IPS-18c (cell line): Measurements from ENCODE around the gene LYRM9.
A peak's percentile ranks its signal among the peaks of the same experiment; 100 is the strongest.

Experiments
- H3K4me3 ChIP-seq: 2 replicates; pipeline ENCODE4 v1.7.0; 2013; ENCODE audit warnings: low read depth, mild to moderate bottlenecking, low read length, moderate library complexity; ENCODE audit not compliant: insufficient read depth
- H3K9me3 ChIP-seq: one replicate; pipeline ENCODE4 v1.6.1; 2013; ENCODE audit warnings: mild to moderate bottlenecking, low read length, moderate library complexity; ENCODE audit not compliant: control insufficient read depth, insufficient read depth

LYRM9 gene

GRCh38 chr17:27892866-27893769 is at the start of gene LYRM9:
TSS of gene LYRM9 (minus strand) at chr17:27893365. CDS start at chr17:27882694, 10,671 bp downstream.
- no peaks in the 10 kb centered on the region for H3K9me3 ChIP-seq

DNA sequence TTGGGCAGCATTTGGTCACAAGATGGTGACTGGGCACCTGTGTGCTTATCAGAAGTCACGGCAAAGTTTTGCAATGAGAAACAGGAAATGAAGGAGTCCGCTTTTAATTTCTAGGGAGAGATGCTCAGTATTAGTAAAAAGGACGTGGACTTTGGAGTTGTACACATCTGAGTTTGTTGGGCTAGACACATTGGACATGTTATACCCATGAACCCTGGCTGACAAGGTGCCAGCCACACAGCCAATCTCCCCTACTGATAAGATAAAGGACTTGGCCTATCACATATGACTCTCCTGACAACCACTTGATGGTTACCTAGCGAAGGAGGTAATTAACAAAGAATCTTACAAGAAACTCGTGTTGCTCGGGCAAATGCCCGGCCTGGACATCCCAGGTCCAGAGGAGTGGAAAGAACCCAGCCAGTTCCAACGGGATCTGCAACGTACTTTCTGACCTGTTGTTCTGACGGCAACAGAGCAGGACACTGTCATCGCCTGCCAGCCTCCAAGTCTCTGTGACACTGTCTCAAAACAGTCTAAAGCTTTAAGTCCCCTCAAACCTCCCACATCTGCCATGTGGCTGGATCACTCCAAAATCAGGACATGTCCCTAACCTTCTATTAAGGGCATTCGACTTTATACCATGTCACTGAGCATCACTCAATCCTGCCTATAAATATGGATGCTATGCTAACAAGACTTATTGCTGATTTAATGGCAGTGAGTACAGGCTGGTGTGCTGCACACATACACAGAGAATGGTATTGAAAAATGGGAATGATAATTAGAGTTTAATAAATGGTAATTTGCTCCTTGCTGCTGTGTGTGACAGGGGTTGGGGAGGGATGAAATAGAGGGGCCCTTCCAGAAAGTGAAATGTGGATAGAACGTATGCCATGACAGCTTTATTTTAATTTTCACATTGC is 47.6 kb upstream of the LYRM9 start:
- no peak overlapping the region for H3K4me3 ChIP-seq
- no peaks in the 10 kb centered on the region for H3K9me3 ChIP-seq

More at GRCh38 chr17:27892866-27893769, at the start of gene LYRM9:
- H3K4me3 ChIP-seq, result peak within 1 kb of the TSS; percentile 55

- no peaks in the 10 kb centered on the region for H3K9me3 ChIP-seq
- no peak overlapping the region for H3K4me3 ChIP-seq
Observed at GRCh38 chr17:27939474-27940465, 46.6 kb upstream of the LYRM9 start.

DNA sequence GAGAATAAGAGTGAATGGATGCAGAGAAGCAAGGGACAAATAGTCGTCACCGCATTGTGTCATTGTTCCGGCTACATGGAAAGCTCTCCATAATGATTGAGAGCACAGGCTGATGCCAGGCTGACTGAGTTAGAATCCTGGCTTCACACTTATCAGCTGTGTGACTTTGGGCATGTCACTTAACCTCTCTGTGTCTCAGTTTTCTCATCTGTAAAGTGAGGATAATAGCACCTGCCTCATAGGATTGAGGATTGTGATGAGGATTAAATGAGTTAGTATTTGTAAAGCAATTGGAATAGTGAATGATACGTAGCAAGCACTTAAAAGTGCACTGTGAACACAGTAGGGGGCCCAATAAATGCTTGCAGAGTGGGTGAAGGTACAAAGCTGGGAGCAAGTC is 45.7 kb upstream of the LYRM9 start:
- H3K9me3 ChIP-seq, result no peaks in the 10 kb centered on the region
- no peak overlapping the region for H3K4me3 ChIP-seq

DNA sequence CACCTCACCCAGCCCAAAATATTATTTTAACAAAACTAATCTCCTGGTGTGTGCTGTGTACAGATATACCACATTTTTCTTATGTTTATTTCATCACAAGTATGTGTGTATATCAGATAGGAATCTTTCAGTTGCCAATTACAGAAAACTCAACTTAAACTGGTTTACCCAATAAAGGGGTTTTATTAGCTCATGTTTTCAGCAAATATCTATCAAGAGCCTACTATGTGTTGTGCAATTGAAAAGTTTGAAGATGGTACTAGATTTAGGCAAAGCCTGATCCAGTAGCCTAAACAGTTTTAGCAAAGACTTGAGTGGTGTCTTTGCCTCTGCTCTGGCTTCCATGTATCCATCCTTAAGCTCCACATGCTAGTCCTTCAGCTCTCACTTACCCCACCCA is 45.1 kb upstream of the LYRM9 start:
- H3K9me3 ChIP-seq, result no peaks in the 10 kb centered on the region
- H3K4me3 ChIP-seq, result no peak overlapping the region

GRCh38 chr17:27937025-27937546 is 43.9 kb upstream of the LYRM9 start:
- no peak overlapping the region; the same call in 1 of the 2 replicates for H3K4me3 ChIP-seq
- H3K9me3 ChIP-seq, result no peaks in the 10 kb centered on the region

GRCh38 chr17:27930000-27930399 is 36.8 kb upstream of the LYRM9 start:
- no peaks in the 10 kb centered on the region for H3K9me3 ChIP-seq
- no peak overlapping the region for H3K4me3 ChIP-seq

DNA sequence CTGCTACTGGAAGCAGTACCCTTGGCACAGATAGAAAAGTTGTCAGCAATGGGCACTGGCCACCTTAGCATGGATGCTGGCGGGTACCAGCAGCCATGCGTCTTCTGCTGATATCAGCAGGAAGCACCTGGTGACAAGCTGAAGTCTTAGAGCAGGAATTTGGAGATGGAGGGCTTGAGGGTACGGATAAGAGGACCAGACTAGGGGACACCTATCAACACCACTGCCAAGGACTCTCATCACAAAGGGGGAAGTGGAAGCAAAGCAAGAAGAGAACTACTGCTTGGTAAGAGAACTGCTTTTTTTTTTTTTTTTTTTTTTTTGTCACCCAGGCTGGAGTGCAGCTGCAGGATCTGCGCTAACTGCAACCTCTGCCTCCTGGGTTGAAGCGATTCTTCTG is 35.4 kb upstream of the LYRM9 start:
- Histone ChIP-seq H3K4me3 (no peak overlapping the region), H3K9me3 (no peaks in the 10 kb centered on the region)

DNA sequence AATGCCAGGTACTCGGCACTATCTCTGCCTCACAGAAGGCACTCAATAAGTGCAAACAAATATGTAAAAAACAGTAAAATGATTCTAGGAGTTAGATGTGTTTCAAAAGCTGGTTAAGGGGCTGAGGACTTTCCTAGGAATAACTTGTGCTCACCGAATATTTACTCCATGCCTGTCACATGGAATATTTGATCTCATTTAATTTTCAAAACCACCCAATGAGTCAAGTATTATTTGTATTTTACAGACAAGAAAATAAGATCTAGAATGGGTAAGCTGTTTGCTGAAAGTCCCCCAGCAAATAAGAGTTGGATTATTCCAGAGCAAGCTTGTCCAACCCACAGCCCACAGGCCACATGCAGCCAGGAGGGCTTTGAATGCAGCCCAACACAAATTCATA is 34.6 kb upstream of the LYRM9 start:
- Histone ChIP-seq H3K4me3 (no peak overlapping the region), H3K9me3 (no peaks in the 10 kb centered on the region)

DNA sequence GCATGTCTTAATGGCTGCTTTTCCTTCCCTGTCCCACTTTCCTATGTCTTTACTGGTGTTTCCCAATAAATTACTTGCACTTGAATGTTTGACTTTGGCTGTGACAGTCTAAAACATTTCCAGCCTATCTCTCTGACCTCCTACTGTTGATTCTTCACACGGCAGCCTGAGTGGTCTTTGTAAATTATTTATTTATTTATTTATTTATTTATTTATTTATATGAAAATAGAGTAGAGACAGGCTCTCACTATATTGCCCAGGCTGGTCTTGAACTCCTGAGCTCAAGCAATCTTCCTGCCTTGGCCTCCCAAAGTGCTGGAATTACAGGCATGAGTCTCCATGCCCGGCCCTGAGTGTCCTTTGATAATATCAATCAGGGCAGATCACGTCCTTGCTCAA is 28.4 kb upstream of the LYRM9 start:
- Histone ChIP-seq H3K9me3 (no peaks in the 10 kb centered on the region), H3K4me3 (no peak overlapping the region)

DNA sequence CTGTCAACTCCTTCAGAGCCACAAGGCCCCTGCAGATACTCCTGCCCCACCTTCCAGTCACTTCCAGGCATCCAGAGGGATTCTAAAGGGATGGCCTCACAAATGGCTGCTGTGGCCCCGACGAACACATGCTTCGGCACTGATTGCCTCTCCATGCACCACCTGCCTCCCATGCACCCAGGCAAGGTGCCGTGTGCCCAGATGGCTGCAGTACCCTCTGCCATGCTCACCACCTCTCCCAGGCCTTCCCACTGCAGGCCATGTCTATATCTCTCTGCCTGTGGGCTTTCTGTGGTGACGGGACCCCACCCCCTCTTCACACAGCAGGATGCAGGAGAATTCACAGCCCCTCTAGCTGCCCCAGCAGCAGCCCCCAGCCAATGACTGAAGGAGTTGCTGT is 27.9 kb upstream of the LYRM9 start:
- Histone ChIP-seq H3K9me3 (no peaks in the 10 kb centered on the region), H3K4me3 (no peak overlapping the region)

GRCh38 chr17:27920569-27920968 is 27.4 kb upstream of the LYRM9 start:
- H3K9me3 ChIP-seq, result no peaks in the 10 kb centered on the region
- H3K4me3 ChIP-seq, result no peak overlapping the region

DNA sequence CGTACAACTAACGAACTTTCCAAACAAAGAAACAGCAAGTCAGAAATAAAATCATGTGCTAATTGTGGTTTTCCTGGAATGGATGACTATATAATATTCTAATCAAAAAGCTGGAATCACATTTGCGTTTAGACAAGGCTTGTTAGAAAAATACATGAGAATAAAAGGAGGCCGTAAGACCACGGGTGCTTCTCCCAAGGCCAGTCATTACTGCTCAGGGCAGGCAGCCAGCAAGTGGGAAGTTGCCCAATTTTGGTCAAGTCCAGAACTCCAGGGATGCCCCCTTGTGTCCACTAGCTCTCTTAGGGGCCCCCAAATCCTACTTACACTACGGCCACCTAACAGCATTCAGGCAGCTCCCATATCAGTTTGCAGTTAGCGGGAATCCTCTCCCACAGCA is 25.9 kb upstream of the LYRM9 start:
- H3K4me3 ChIP-seq, result no peak overlapping the region
- no peaks in the 10 kb centered on the region for H3K9me3 ChIP-seq

DNA sequence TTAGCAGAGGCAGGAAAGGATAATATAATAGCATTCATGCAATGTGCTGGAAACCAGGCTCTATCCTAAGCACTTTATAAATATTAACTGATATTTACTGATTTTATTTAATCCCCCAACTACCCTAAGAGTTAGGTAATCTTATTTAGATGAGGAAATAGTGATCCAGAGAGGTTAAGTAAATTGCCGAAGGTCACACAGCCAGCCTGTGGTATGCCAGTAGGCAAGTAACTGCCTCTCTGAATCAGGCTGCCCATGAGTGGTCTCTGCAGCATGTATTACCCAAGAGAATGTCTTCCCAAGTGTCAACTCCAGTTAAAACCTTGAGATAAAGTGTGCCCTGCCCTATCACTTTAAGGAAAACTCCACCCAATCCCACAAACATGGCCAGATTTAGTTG is 25.3 kb upstream of the LYRM9 start:
- H3K4me3 ChIP-seq, result no peak overlapping the region
- H3K9me3 ChIP-seq, result no peaks in the 10 kb centered on the region

DNA sequence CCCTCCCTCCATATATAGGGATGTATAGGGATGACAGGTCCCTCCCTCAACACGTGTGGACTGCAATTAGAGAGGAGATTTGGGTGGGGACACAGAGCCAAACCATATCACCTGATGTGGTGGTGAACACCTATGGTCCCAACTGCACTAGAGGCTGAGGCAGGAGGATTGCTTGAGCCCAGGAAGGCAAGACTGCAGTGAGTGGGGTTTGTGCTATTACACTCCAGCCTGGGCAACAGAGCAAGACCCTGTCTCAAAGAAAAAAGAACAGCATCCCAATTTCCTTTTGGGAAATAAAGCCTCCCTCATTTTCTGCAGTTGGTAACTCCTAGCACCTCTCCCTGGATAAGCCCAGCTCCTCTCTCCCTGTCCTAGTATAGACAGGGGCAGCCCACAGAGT is 23.8 kb upstream of the LYRM9 start:
- no peak overlapping the region for H3K4me3 ChIP-seq
- no peaks in the 10 kb centered on the region for H3K9me3 ChIP-seq

DNA sequence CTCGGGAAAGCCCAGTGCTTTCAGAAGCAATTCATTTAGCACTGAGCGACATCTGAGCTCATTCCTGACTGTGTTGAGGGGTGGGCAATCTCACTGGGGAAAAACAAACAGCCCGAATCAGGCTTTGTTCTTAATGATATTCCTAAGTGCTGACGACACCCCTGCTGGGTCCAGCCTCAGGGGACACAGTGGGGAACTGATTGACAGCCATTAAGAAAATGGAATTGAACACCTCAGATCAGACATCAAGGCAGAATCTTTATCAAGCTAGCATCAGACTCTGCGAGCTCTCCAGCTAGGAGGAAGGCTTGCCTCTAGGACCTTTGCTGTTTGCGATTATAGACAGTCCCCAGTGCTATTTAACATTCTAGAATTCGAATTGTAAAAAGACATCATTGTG is 22.5 kb upstream of the LYRM9 start:
- Histone ChIP-seq H3K4me3 (no peak overlapping the region), H3K9me3 (no peaks in the 10 kb centered on the region)

GRCh38 chr17:27914382-27914781 is 21.2 kb upstream of the LYRM9 start:
- no peak overlapping the region for H3K4me3 ChIP-seq
- no peaks in the 10 kb centered on the region for H3K9me3 ChIP-seq
